ENCODE measurements around the gene PRPF19.

DNA sequence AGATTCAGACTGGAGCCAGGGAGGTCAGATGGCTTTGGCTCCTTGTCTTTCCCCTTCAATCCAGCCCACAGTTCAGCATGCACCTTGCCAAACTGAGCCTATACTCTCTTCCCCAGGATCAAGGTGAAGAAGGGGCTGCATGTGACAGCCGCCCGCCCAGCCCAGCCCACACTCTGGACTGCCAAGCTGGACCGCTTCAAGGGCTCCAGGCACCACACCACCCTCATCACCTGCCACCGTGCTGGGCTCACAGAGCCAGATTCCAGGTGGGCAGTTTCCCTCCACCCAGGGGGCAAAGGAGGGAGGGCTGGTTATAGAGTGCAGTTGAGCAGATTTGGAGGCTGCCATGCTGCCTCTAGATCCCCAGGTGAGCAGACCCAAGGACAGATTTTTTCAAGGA is 24.0 kb upstream of the PRPF19 start:
- TF ChIP-seq, protein P1, sequence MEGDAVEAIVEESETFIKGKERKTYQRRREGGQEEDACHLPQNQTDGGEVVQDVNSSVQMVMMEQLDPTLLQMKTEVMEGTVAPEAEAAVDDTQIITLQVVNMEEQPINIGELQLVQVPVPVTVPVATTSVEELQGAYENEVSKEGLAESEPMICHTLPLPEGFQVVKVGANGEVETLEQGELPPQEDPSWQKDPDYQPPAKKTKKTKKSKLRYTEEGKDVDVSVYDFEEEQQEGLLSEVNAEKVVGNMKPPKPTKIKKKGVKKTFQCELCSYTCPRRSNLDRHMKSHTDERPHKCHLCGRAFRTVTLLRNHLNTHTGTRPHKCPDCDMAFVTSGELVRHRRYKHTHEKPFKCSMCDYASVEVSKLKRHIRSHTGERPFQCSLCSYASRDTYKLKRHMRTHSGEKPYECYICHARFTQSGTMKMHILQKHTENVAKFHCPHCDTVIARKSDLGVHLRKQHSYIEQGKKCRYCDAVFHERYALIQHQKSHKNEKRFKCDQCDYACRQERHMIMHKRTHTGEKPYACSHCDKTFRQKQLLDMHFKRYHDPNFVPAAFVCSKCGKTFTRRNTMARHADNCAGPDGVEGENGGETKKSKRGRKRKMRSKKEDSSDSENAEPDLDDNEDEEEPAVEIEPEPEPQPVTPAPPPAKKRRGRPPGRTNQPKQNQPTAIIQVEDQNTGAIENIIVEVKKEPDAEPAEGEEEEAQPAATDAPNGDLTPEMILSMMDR (conservative IDR thresholded peaks at IDR 0.05 in 1 of 2, IDR thresholded peaks at IDR 0.05 in 1 of 2; ENCODE audit: low read depth in 1 of 2, low read length in 2 of 2), result no peak
- no peak for TF ChIP-seq EZH2 (IDR thresholded peaks at IDR 0.05; ENCODE audit: low read length, missing control alignments)

All from fibroblast of lung (primary cell).